Measurements from ENCODE around the gene DNER. TPM values are rescaled to one million over a fixed set of nuclear protein-coding genes. Genes with fewer than 3 reads are reported as not detected.

The DNER gene
- total and polyA plus RNA-seq, 2 donors (not counting 1 experiment from before 2014, with no cell fraction given): not detected

DNA sequence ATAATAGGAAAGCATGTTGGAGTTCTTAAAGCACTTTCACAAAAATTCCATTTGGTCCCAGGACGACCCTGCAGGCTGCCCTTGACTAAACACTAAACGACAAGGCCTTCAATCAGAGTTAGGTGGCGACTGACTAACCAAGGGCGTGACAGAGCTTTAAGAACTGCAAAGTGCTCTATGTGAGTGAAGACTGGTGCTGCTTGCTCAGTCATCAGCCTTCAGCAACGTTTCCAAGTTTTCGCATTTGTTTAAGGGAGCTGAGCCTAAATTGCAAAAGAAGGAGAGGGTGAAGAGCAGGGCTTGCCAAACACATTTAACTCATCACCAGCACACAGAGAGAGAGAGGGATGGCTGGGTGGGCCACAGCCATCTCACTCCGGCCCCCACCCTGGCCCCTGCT is 238.6 kb downstream of the DNER start:
- Histone ChIP-seq H4K20me1 (ENCODE audit: control insufficient read depth, insufficient read depth, low read length, poor library complexity, severe bottlenecking) (no peaks in the 10 kb centered on the region), H3K4me3 (ENCODE audit: control extremely low read depth in 1 of 5, extremely low read depth in 1 of 5, insufficient read depth in 1 of 5, low read depth in 2 of 5, low read length in 4 of 5) (no peak overlapping the region), H3K27ac (ENCODE audit: low read length in 2 of 2) (no peak overlapping the region), H3K27me3 (replicated peaks in 1 of 4; ENCODE audit: control extremely low read depth in 1 of 4, control insufficient read depth in 3 of 4, insufficient read depth in 4 of 4, low read length in 3 of 4) (no peaks in the 10 kb centered on the region), H3K9ac (ENCODE audit: low read length) (no peak overlapping the region), H3K79me2 (ENCODE audit: control insufficient read depth, insufficient read depth, low read length) (no peaks in the 10 kb centered on the region), H3K36me3 (replicated peaks in 1 of 2; ENCODE audit: control extremely low read depth in 1 of 2, control insufficient read depth in 1 of 2, extremely low read depth in 1 of 2, insufficient read depth in 2 of 2, low read length in 1 of 2) (no peaks in the 10 kb centered on the region), H3K4me2 (replicated peaks; ENCODE audit: low read depth, low read length, poor library complexity, severe bottlenecking) (no peak overlapping the region), H3K4me1 (ENCODE audit: control insufficient read depth in 2 of 2, insufficient read depth in 2 of 2, low read length in 2 of 2) (no peaks in the 10 kb centered on the region), H3K9me3 (ENCODE audit: control extremely low read depth in 1 of 3, control insufficient read depth in 2 of 3, insufficient read depth in 1 of 3, low read length in 2 of 3) (peaks cover 0 to 3% (median 0%) of the 10 kb centered on the region in 3 donors), H2AFZ (ENCODE audit: insufficient read depth, low read depth, low read length, poor library complexity, severe bottlenecking) (no peak overlapping the region)
- ATAC-seq (ENCODE audit: low read depth) (no peak), DNase-seq (no peak)
- H3K4me1 Mint-ChIP-seq: no peaks in the 10 kb centered on the region
- H3K9me3 Mint-ChIP-seq (ENCODE audit: insufficient read depth): no peaks in the 10 kb centered on the region
- H3K4me3 Mint-ChIP-seq: no peak overlapping the region
- intact Hi-C loops (cut with micrococcal nuclease): no loop called here
- ChIA-PET POLR2A (no interaction called here), CTCF (no interaction called here)
- H3K27me3 Mint-ChIP-seq: peaks cover 6% of the 10 kb centered on the region
- no peak overlapping the region for H3K27ac Mint-ChIP-seq
- TF ChIP-seq, protein P1, sequence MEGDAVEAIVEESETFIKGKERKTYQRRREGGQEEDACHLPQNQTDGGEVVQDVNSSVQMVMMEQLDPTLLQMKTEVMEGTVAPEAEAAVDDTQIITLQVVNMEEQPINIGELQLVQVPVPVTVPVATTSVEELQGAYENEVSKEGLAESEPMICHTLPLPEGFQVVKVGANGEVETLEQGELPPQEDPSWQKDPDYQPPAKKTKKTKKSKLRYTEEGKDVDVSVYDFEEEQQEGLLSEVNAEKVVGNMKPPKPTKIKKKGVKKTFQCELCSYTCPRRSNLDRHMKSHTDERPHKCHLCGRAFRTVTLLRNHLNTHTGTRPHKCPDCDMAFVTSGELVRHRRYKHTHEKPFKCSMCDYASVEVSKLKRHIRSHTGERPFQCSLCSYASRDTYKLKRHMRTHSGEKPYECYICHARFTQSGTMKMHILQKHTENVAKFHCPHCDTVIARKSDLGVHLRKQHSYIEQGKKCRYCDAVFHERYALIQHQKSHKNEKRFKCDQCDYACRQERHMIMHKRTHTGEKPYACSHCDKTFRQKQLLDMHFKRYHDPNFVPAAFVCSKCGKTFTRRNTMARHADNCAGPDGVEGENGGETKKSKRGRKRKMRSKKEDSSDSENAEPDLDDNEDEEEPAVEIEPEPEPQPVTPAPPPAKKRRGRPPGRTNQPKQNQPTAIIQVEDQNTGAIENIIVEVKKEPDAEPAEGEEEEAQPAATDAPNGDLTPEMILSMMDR (IDR thresholded peaks at IDR 0.05): no peak
- TF ChIP-seq EZH2 (IDR thresholded peaks at IDR 0.05; ENCODE audit: borderline replicate concordance, insufficient read depth, low read depth, low read length, poor library complexity, severe bottlenecking): no peak
- whole genome bisulfite sequencing (ENCODE audit: insufficient coverage): 89% methylated on average over 4 of the region's 7 CpGs

DNA sequence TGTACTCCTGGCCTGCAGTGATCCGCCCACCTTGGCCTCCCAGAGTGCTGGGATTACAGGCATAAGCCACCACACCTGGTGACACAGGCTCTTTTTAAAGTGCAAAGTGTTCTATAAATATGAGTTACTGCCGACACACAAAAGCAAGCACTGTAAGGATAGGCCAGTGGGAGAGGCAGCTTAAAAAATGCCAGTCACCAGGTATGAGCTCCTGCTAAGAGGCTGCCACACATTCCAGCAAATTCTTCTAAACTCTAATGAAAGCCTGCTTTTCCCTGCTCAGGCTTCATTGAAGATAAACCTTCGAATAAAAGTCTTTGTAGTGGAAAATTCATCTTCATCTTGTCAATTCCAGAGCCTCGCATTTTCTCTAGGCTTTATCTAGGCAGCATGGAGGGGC is 240.2 kb downstream of the DNER start:
- H3K36me3 ChIP-seq (replicated peaks in 1 of 2; ENCODE audit: control extremely low read depth in 1 of 2, control insufficient read depth in 1 of 2, extremely low read depth in 1 of 2, insufficient read depth in 2 of 2, low read length in 1 of 2): no peaks in the 10 kb centered on the region
- peaks cover 0 to 3% (median 0%) of the 10 kb centered on the region in 3 donors for H3K9me3 ChIP-seq (ENCODE audit: control extremely low read depth in 1 of 3, control insufficient read depth in 2 of 3, insufficient read depth in 1 of 3, low read length in 2 of 3)
- H3K4me3 ChIP-seq (ENCODE audit: control extremely low read depth in 1 of 5, extremely low read depth in 1 of 5, insufficient read depth in 1 of 5, low read depth in 2 of 5, low read length in 4 of 5): no peak overlapping the region
- H2AFZ ChIP-seq (ENCODE audit: insufficient read depth, low read depth, low read length, poor library complexity, severe bottlenecking): no peak overlapping the region
- ATAC-seq (ENCODE audit: low read depth): no peak
- no peak overlapping the region for H3K27ac ChIP-seq (ENCODE audit: low read length in 2 of 2)
- ChIA-PET POLR2A (no interaction called here), CTCF (no interaction called here)
- no peak for TF ChIP-seq EZH2 (IDR thresholded peaks at IDR 0.05; ENCODE audit: borderline replicate concordance, insufficient read depth, low read depth, low read length, poor library complexity, severe bottlenecking)
- TF ChIP-seq, protein P1 (IDR thresholded peaks at IDR 0.05): no peak
- H3K27ac Mint-ChIP-seq: no peak overlapping the region
- H4K20me1 ChIP-seq (ENCODE audit: control insufficient read depth, insufficient read depth, low read length, poor library complexity, severe bottlenecking): no peaks in the 10 kb centered on the region
- H3K9ac ChIP-seq (ENCODE audit: low read length): no peak overlapping the region
- H3K27me3 Mint-ChIP-seq: peaks cover 6% of the 10 kb centered on the region
- WGBS (ENCODE audit: insufficient coverage): 75% methylated on average over 1 of the region's 4 CpGs
- H3K9me3 Mint-ChIP-seq (ENCODE audit: insufficient read depth): no peaks in the 10 kb centered on the region
- no peak overlapping the region for H3K4me2 ChIP-seq (replicated peaks; ENCODE audit: low read depth, low read length, poor library complexity, severe bottlenecking)
- no peaks in the 10 kb centered on the region for H3K79me2 ChIP-seq (ENCODE audit: control insufficient read depth, insufficient read depth, low read length)
- intact Hi-C loops (cut with micrococcal nuclease): no loop called here
- H3K4me3 Mint-ChIP-seq: no peak overlapping the region
- no peak for DNase-seq
- no peaks in the 10 kb centered on the region for H3K4me1 ChIP-seq (ENCODE audit: control insufficient read depth in 2 of 2, insufficient read depth in 2 of 2, low read length in 2 of 2)
- H3K27me3 ChIP-seq (replicated peaks in 1 of 4; ENCODE audit: control extremely low read depth in 1 of 4, control insufficient read depth in 3 of 4, insufficient read depth in 4 of 4, low read length in 3 of 4): no peaks in the 10 kb centered on the region
- no peaks in the 10 kb centered on the region for H3K4me1 Mint-ChIP-seq
